Measurements from ENCODE around the gene CPVL.

DNA sequence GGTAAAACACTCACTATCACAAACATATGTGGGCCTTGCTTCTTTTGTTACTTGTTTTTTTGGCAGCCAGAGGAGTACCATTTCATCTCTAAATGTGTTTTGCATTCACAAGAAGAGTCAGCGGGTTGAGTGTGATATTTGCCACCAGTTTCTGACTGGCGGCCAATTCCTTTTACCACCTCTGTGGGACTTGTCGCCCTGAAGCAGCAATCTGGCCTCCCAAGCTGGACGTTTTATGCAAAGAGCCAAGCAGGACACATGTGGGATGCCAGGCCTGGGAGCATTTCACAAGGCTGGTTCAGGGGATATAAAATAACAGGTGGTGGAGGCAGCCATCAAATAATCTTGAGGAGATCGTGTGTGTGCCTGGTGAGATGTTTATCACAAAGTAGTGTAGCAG is 126.4 kb downstream of the CPVL start:
- TF ChIP-seq POLR2A (IDR thresholded peaks at IDR 0.05) (no peak), POLR2AphosphoS5 (IDR thresholded peaks at IDR 0.05) (no peak)
- TF ChIP-seq, protein P1, sequence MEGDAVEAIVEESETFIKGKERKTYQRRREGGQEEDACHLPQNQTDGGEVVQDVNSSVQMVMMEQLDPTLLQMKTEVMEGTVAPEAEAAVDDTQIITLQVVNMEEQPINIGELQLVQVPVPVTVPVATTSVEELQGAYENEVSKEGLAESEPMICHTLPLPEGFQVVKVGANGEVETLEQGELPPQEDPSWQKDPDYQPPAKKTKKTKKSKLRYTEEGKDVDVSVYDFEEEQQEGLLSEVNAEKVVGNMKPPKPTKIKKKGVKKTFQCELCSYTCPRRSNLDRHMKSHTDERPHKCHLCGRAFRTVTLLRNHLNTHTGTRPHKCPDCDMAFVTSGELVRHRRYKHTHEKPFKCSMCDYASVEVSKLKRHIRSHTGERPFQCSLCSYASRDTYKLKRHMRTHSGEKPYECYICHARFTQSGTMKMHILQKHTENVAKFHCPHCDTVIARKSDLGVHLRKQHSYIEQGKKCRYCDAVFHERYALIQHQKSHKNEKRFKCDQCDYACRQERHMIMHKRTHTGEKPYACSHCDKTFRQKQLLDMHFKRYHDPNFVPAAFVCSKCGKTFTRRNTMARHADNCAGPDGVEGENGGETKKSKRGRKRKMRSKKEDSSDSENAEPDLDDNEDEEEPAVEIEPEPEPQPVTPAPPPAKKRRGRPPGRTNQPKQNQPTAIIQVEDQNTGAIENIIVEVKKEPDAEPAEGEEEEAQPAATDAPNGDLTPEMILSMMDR (IDR thresholded peaks at IDR 0.05): no peak

Measured in breast epithelium (tissue), 3 donors.